GM12878 (cell line): Measurements from ENCODE around the gene DCUN1D3. TPM values are rescaled to one million over a fixed set of nuclear protein-coding genes. Genes with fewer than 3 reads are reported as not detected.

Source experiments
- ATAC-seq: fragments of 200-7000 bp; cut with Tn5 transposase; 3 replicates; pipeline ENCODE4 v1.9.1; 2020; ENCODE audit warnings: mild to moderate bottlenecking, moderate library complexity
- BruUV-seq: library from RNA; stranded (reverse); fragments of 400-500 nt; replicated peaks from 2 replicates; lab custom pipeline; 2021; lab: Mats Ljungman, UMichigan
- CTCF ChIA-PET: fragments of 300-600 bp; sonication (Branson Sonifier 250); formaldehyde crosslinking; extraction: SDS; loops from one replicate; lab custom pipeline; 2021; ENCODE audit warnings: inconsistent platforms; lab: Yijun Ruan, JAX
- POLR2A ChIA-PET: fragments of 350-600 bp; formaldehyde crosslinking; extraction: SDS; loops from one replicate; lab custom pipeline; 2021; ENCODE audit warnings: inconsistent platforms; lab: Charles Lee
- RAD21 ChIA-PET: fragments of 300-600 bp; sonication (Branson Sonifier 250); formaldehyde crosslinking; loops from one replicate; lab custom pipeline; 2023; ENCODE audit warnings: antibody characterized with exemption; ENCODE audit not compliant: unreplicated experiment; lab: Charles Lee
- SMC1A ChIA-PET: fragments of 300-600 bp; sonication (Branson Sonifier 250); formaldehyde crosslinking; loops from one replicate; lab custom pipeline; 2023; ENCODE audit not compliant: unreplicated experiment, uncharacterized antibody; lab: Charles Lee
- DNase-seq: peaks from one replicate; pipeline ENCODE4 v3.0.0-alpha.2; 2011; ENCODE audit warnings: low read depth, low spot score
- FAIRE-seq: peaks from 3 replicates; lab custom pipeline; 2011; peaks lifted over from hg19 to GRCh38; lab: Jason Lieb, UNC
- H2AFZ ChIP-seq: 2 replicates; pipeline ENCODE4 v1.6.0; 2011; ENCODE audit warnings: low read depth, low read length, control low read depth; ENCODE audit not compliant: control insufficient read depth
- H3K27ac ChIP-seq: 2 replicates; pipeline ENCODE4 v1.5.1; 2011; ENCODE audit warnings: control low read depth; ENCODE audit not compliant: control insufficient read depth, insufficient read depth
- H3K27me3 ChIP-seq, 2 experiments: replicated peaks in 1 of 2; 2 replicates each; pipeline versions ENCODE4 v1.6.0 to v1.6.1; 2011; ENCODE audit warnings: low read length in 1 of 2; ENCODE audit not compliant: control insufficient read depth in 2 of 2, insufficient read depth in 2 of 2
- H3K36me3 ChIP-seq, 2 experiments: 2 replicates each; pipeline ENCODE4 v1.5.1; 2011; ENCODE audit warnings: low read length in 1 of 2; ENCODE audit not compliant: control insufficient read depth in 2 of 2, insufficient read depth in 2 of 2
- H3K4me1 ChIP-seq: 2 replicates; pipeline ENCODE4 v1.6.1; 2011; ENCODE audit warnings: mild to moderate bottlenecking, low read length, moderate library complexity, mixed read lengths; ENCODE audit not compliant: control insufficient read depth, insufficient read depth
- H3K4me2 ChIP-seq: 2 replicates; pipeline ENCODE4 v1.6.0; 2011; ENCODE audit warnings: control low read depth; ENCODE audit not compliant: control insufficient read depth, insufficient read depth
- H3K4me3 ChIP-seq: fragments of 200-600 bp; sonication (generic); 2 replicates; pipeline ENCODE4 v1.5.1; 2016
- H3K79me2 ChIP-seq: 2 replicates; pipeline ENCODE4 v1.6.0; 2011; ENCODE audit warnings: low read length; ENCODE audit not compliant: control insufficient read depth, insufficient read depth
- H3K9ac ChIP-seq: 2 replicates; pipeline ENCODE4 v1.8.0; 2011; ENCODE audit warnings: low read length, control low read depth, mixed read lengths; ENCODE audit not compliant: control insufficient read depth, insufficient read depth
- H3K9me3 ChIP-seq: replicated peaks from 3 replicates; pipeline ENCODE4 v1.5.1; 2011; ENCODE audit warnings: mild to moderate bottlenecking, low read length; ENCODE audit not compliant: control insufficient read depth, insufficient read depth
- H4K20me1 ChIP-seq: 2 replicates; pipeline ENCODE4 v1.6.0; 2011; ENCODE audit not compliant: control insufficient read depth, insufficient read depth
- CREB1 ChIP-seq: IDR thresholded peaks from 2 replicates; pipeline ENCODE4 v1.6.1; 2012; ENCODE audit warnings: low read depth, mild to moderate bottlenecking, inconsistent platforms
- CREM ChIP-seq: IDR thresholded peaks from 2 replicates; pipeline ENCODE4 v1.6.1; 2014; ENCODE audit warnings: antibody characterized with exemption, low read depth
- SIN3A ChIP-seq: IDR thresholded peaks from 2 replicates; pipeline ENCODE4 v1.6.1; 2012; ENCODE audit warnings: low read depth, low read length, improper control_type of control experiment
- ZBED1 ChIP-seq: IDR thresholded peaks from 2 replicates; pipeline ENCODE4 v1.6.1; 2016; ENCODE audit warnings: borderline replicate concordance
- WGBS: methylation state at CpG from one replicate; pipeline ENCODE4 v1.1.6; 2016; ENCODE audit warnings: low lambda C conversion rate; ENCODE audit not compliant: insufficient replicate concordance, insufficient coverage; ENCODE audit errors: missing lambda C conversion rate; 5-methylcytosine and 5-hydroxymethylcytosine counted together
- in situ Hi-C: fragments of 300-500 bp; cut with MboI; formaldehyde crosslinking; loops from 9 replicates; pipeline ENCODE4 v1.14.3; 2018; ENCODE audit warnings: mixed read lengths
- intact Hi-C: fragments of 100-400 bp; cut with micrococcal nuclease; formaldehyde crosslinking; loops from one replicate; pipeline ENCODE4 v1.14.2; 2022; ENCODE audit not compliant: unreplicated experiment
- polyA plus RNA-seq, 11 experiments: library from polyadenylated mRNA; depleted of rRNA in 4 of 11; unstranded in 6 of 11; stranded (reverse) in 5 of 11; fragments of >200 nt; fragmentation: Nextera tagmentation in 4 of 11; fragmentation: Illumina TruSeq in 1 of 11; extraction: Ambion mirVana in 4 of 11; extraction: Trizol in 1 of 11; gene quantifications; 1 replicate in 1 of 11; 2 replicates in 10 of 11; pipeline versions ENCODE4 v1.2.1 to v1.2.3, GENCODE V29; 2011 to 2016; ENCODE audit warnings: inconsistent platforms in 2 of 11, missing spikeins in 2 of 11, low read depth in 1 of 11
- total RNA-seq, 4 experiments: library from RNA; depleted of rRNA in 3 of 4; stranded (reverse); fragments of >200 nt in 3 of 4; fragmentation: Illumina TruSeq in 1 of 4; extraction: Trizol in 1 of 4; gene quantifications; 2 replicates each; pipeline versions ENCODE4 v1.2.1 to v1.2.3, GENCODE V29; 2013 to 2021
- TF ChIP-seq, protein P1 (sequence below): fragments of 450-650 bp; conservative IDR thresholded peaks from 2 replicates; pipeline ENCODE4 v1.6.1; 2017; ENCODE audit warnings: mild to moderate bottlenecking, moderate library complexity
- TF ChIP-seq, protein P2 (sequence below): IDR thresholded peaks from 2 replicates; pipeline ENCODE4 v1.6.1; 2011; ENCODE audit warnings: borderline replicate concordance, low read depth, mild to moderate bottlenecking, moderate library complexity, low read length; ENCODE audit not compliant: insufficient read depth, poor library complexity, severe bottlenecking
- TF ChIP-seq, protein P3 (sequence below): IDR thresholded peaks from 2 replicates; pipeline ENCODE4 v1.6.1; 2011; ENCODE audit warnings: low read depth, mild to moderate bottlenecking, low read length, moderate library complexity, borderline replicate concordance; ENCODE audit errors: extremely low read depth

Gene DCUN1D3
- total and polyA plus RNA-seq, 10 of the 15 experiments (the other 5 are each of a cell fraction or from before 2014, with no cell fraction given): 0.47 to 4.5 (median 1.9) TPM

DNA sequence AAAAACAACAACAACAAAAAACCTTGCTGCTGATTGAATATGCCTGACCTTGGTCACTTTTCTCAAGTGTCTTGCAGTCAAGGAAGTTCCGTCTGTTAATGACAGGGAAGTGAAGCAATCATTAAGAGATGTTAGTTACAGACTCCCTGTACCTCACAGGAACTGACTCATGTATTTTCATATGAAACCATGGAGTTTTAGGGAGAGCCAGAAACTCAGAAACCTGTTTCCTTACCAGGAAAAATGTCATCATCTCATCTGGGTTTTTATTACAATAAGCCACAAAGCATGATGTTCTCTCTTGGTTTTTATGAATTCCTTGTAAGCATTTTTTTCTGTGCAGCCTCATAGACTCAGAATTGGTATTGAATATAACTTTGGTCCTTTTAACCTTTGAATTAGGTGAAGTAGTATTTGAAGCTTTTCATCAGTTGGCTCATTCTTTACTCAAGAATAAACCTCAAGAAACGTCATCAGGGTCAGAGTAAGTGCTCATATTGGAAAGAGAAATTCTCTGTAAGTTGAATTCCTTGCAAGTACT is 10.7 kb upstream of the DCUN1D3 start:
- intact Hi-C loops: no loop called here
- no peaks in the 10 kb centered on the region for H3K36me3 ChIP-seq
- H3K4me1 ChIP-seq: no peaks in the 10 kb centered on the region
- FAIRE-seq: no peak
- no peak overlapping the region for H3K4me2 ChIP-seq
- H3K27me3 ChIP-seq: no peaks in the 10 kb centered on the region
- DNase-seq: no peak
- H3K9ac ChIP-seq: no peak overlapping the region
- no peaks in the 10 kb centered on the region for H3K9me3 ChIP-seq
- ChIA-PET POLR2A (interaction anchor here (1.1 kb wide), 1 partner anchor 9 kb away, joined by 4 read pairs; no protein-coding TSS in a partner anchor), SMC1A (interaction anchor here (0.7 to 1.8 kb wide), 4 partner anchors 8 to 18 kb away, joined by 3 to 5 read pairs (median 4); partner anchors contain the start of gene DCUN1D3)
- 45% methylated on average over 2 of the region's 2 CpGs for WGBS
- no peak overlapping the region for H2AFZ ChIP-seq
- H3K4me3 ChIP-seq: no peak overlapping the region
- H4K20me1 ChIP-seq: no peaks in the 10 kb centered on the region
- TF ChIP-seq, protein P1, sequence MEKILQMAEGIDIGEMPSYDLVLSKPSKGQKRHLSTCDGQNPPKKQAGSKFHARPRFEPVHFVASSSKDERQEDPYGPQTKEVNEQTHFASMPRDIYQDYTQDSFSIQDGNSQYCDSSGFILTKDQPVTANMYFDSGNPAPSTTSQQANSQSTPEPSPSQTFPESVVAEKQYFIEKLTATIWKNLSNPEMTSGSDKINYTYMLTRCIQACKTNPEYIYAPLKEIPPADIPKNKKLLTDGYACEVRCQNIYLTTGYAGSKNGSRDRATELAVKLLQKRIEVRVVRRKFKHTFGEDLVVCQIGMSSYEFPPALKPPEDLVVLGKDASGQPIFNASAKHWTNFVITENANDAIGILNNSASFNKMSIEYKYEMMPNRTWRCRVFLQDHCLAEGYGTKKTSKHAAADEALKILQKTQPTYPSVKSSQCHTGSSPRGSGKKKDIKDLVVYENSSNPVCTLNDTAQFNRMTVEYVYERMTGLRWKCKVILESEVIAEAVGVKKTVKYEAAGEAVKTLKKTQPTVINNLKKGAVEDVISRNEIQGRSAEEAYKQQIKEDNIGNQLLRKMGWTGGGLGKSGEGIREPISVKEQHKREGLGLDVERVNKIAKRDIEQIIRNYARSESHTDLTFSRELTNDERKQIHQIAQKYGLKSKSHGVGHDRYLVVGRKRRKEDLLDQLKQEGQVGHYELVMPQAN: no peak
- no peak for TF ChIP-seq SIN3A
- TF ChIP-seq, protein P2, sequence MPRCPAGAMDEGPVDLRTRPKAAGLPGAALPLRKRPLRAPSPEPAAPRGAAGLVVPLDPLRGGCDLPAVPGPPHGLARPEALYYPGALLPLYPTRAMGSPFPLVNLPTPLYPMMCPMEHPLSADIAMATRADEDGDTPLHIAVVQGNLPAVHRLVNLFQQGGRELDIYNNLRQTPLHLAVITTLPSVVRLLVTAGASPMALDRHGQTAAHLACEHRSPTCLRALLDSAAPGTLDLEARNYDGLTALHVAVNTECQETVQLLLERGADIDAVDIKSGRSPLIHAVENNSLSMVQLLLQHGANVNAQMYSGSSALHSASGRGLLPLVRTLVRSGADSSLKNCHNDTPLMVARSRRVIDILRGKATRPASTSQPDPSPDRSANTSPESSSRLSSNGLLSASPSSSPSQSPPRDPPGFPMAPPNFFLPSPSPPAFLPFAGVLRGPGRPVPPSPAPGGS: no peak
- TF ChIP-seq CREM: no peak
- no peak for TF ChIP-seq ZBED1
- TF ChIP-seq, protein P3, sequence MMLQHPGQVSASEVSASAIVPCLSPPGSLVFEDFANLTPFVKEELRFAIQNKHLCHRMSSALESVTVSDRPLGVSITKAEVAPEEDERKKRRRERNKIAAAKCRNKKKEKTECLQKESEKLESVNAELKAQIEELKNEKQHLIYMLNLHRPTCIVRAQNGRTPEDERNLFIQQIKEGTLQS: no peak
- no peak for TF ChIP-seq CREB1
- TF ChIP-seq, all 136 proteins: peak for 0
- in situ Hi-C loops: no loop called here
- ChIA-PET CTCF (interaction anchor here (0.7 to 1.1 kb wide), 2 partner anchors 8 to 23 kb away, joined by 3 to 7 read pairs; no protein-coding TSS in a partner anchor), RAD21 (no interaction called here)
- no peak for ATAC-seq
- H3K27ac ChIP-seq: no peak overlapping the region
- no TSS peak for BruUV-seq
- no peaks in the 10 kb centered on the region for H3K79me2 ChIP-seq
